ENCODE data around the gene CMTM8.

GRCh38 chr3:32347343-32348125 is 109.1 kb downstream of the CMTM8 start:
- TF ChIP-seq SP1 (IDR thresholded peaks at IDR 0.05) (no peak), BHLHE40 (IDR thresholded peaks at IDR 0.05; ENCODE audit: borderline replicate concordance) (no peak), FOXM1 (IDR thresholded peaks at IDR 0.05; ENCODE audit: borderline replicate concordance) (no peak), NFRKB (IDR thresholded peaks at IDR 0.05) (no peak), TARDBP (IDR thresholded peaks at IDR 0.05) (no peak), SUZ12 (IDR thresholded peaks at IDR 0.05) (no peak), ARNT (IDR thresholded peaks at IDR 0.05) (no peak), HDGF (IDR thresholded peaks at IDR 0.05; ENCODE audit: borderline replicate concordance) (no peak), L3MBTL2 (conservative IDR thresholded peaks at IDR 0.05) (no peak), LEF1 (IDR thresholded peaks at IDR 0.05; ENCODE audit: borderline replicate concordance) (no peak), ELF4 (IDR thresholded peaks at IDR 0.05) (no peak), PKNOX1 (IDR thresholded peaks at IDR 0.05) (no peak), FOXK2 (IDR thresholded peaks at IDR 0.05) (no peak)
